Spleen (tissue), 7 donors: ENCODE measurements around the gene KSR1.

Source experiments
- POLR2A ChIP-seq, 3 donors: fragments of 450-650 bp; IDR thresholded peaks; one replicate each; pipeline ENCODE4 v1.5.1; 2017; ENCODE audit warnings: antibody characterized with exemption in 3 of 3, mild to moderate bottlenecking in 1 of 3
- TF ChIP-seq, protein P1 (sequence below), 11 experiments: fragments of 200-600 bp in 7 of 11; fragments of 450-650 bp in 4 of 11; sonication (generic) in 4 of 11; IDR thresholded peaks in 8 of 11; conservative IDR thresholded peaks in 3 of 11; 1 replicate in 7 of 11; 2 replicates in 4 of 11; pipeline versions ENCODE4 v1.4.0 to v1.8.0; 2016 to 2021; ENCODE audit warnings: antibody characterized with exemption in 11 of 11, inconsistent platforms in 4 of 11, mild to moderate bottlenecking in 1 of 11
- donor health status: DM: no; HTN: no; CAD: no; lungs with moderate emphysema.
- donor health status: DM: no; HTN: no; CAD: no.
- donor health status: DM: no; HTN: no; CAD: no.

DNA sequence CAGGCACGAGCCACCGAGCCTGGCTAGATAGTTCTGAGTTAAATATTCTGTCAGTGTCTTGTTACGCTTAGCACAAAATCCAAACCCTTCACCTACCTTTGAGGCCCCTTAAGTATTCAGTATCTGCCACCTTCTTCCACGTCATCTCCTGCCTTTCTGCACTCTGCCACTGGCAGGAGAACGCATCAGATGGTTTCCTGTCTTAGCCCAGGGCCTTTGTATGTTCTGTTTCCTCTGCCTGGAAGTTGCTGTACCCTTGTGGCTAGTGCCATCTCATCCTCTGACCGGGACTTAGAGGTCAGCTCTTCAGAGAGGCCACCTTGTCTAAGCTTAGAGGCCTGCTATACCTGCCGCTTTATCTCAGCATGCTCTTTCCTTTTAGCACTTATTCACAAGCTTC lies 107.3 kb downstream of the KSR1 start:
- no peak for TF ChIP-seq POLR2A (IDR thresholded peaks at IDR 0.05)
- TF ChIP-seq, protein P1, sequence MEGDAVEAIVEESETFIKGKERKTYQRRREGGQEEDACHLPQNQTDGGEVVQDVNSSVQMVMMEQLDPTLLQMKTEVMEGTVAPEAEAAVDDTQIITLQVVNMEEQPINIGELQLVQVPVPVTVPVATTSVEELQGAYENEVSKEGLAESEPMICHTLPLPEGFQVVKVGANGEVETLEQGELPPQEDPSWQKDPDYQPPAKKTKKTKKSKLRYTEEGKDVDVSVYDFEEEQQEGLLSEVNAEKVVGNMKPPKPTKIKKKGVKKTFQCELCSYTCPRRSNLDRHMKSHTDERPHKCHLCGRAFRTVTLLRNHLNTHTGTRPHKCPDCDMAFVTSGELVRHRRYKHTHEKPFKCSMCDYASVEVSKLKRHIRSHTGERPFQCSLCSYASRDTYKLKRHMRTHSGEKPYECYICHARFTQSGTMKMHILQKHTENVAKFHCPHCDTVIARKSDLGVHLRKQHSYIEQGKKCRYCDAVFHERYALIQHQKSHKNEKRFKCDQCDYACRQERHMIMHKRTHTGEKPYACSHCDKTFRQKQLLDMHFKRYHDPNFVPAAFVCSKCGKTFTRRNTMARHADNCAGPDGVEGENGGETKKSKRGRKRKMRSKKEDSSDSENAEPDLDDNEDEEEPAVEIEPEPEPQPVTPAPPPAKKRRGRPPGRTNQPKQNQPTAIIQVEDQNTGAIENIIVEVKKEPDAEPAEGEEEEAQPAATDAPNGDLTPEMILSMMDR (IDR thresholded peaks at IDR 0.05 in 8 of 11, conservative IDR thresholded peaks at IDR 0.05 in 3 of 11): no peak
